HCT116 (cell line): ENCODE results near the gene CAMKMT. TPM values are rescaled to one million over a fixed set of nuclear protein-coding genes. Genes with fewer than 3 reads are reported as not detected.

ENCODE experiments used
- ATAC-seq: fragments of 200-7000 bp; cut with Tn5 transposase; 2 replicates; pipeline ENCODE4 v1.9.1; 2020; ENCODE audit warnings: mild to moderate bottlenecking, moderate library complexity
- BruUV-seq: library from RNA; stranded (reverse); fragments of 400-500 nt; replicated peaks from 2 replicates; lab custom pipeline; 2021; lab: Mats Ljungman, UMichigan
- CTCF ChIA-PET: fragments of 300-600 bp; sonication (Branson Sonifier 250); formaldehyde crosslinking; loops from one replicate; lab custom pipeline; 2021; ENCODE audit warnings: antibody characterized with exemption; lab: Charles Lee
- POLR2A ChIA-PET: fragments of 300-600, 350-600 bp; sonication (Branson Sonifier 250); formaldehyde crosslinking; loops from one replicate; lab custom pipeline; 2021; ENCODE audit warnings: antibody characterized with exemption; lab: Charles Lee
- RAD21 ChIA-PET, 2 experiments: fragments of 300-600 bp; sonication (Branson Sonifier 250); formaldehyde crosslinking; loops; one replicate each; lab custom pipeline; 2023; ENCODE audit warnings: low total read pairs in 2 of 2; ENCODE audit not compliant: uncharacterized antibody in 2 of 2, unreplicated experiment in 2 of 2, low non-redundant PET in 1 of 2; lab: Charles Lee
- DNase-seq: peaks from one replicate; pipeline ENCODE4 v3.0.0-alpha.2; 2010; ENCODE audit warnings: low read depth, low spot score
- H2AFZ ChIP-seq: fragments of 200-600 bp; shearing (Covaris generic), sonication (generic); 2 replicates; pipeline ENCODE4 v1.6.1; 2017; ENCODE audit warnings: low read depth, mixed run types, mixed read lengths, antibody characterized with exemption, low read length; ENCODE audit not compliant: poor library complexity, severe bottlenecking
- H3K27ac ChIP-seq: 2 replicates; pipeline ENCODE4 v1.5.1; 2012; ENCODE audit warnings: low read depth, low read length
- H3K27me3 ChIP-seq: fragments of 200-600 bp; sonication (generic); 2 replicates; pipeline ENCODE4 v1.6.1; 2016; ENCODE audit warnings: mixed run types, low read length, mixed read lengths; ENCODE audit not compliant: insufficient read depth
- H3K36me3 ChIP-seq, 2 experiments: fragments of 200-500 bp in 1 of 2; fragments of 200-600 bp in 1 of 2; sonication (Bioruptor generic) in 1 of 2; sonication (generic) in 1 of 2; 2 replicates each; pipeline versions ENCODE4 v1.5.1 to v1.6.1; 2014 to 2016; ENCODE audit warnings: low read length in 2 of 2, inconsistent platforms in 1 of 2, mixed read lengths in 1 of 2, mixed run types in 1 of 2; ENCODE audit not compliant: insufficient read depth in 2 of 2, control insufficient read depth in 1 of 2
- H3K4me1 ChIP-seq, 2 experiments: fragments of 200-600 bp in 1 of 2; sonication (generic) in 1 of 2; 2 replicates each; pipeline versions ENCODE4 v1.5.1 to v1.6.1; 2012 to 2017; ENCODE audit warnings: low read length in 2 of 2, inconsistent platforms in 1 of 2, mild to moderate bottlenecking in 1 of 2, mixed read lengths in 1 of 2, mixed run types in 1 of 2, moderate library complexity in 1 of 2; ENCODE audit not compliant: insufficient read depth in 2 of 2, control insufficient read depth in 1 of 2
- H3K4me2 ChIP-seq: fragments of 200-600 bp; sonication (generic); 2 replicates; pipeline ENCODE4 v1.6.1; 2017; ENCODE audit warnings: mixed run types, low read length, mixed read lengths
- H3K4me3 ChIP-seq, 2 experiments: fragments of 200-600 bp in 1 of 2; sonication (generic) in 1 of 2; replicated peaks in 1 of 2; 2 replicates each; pipeline ENCODE4 v1.5.1; 2011 to 2016; ENCODE audit warnings: low read length in 2 of 2, control low read depth in 1 of 2, low read depth in 1 of 2, mild to moderate bottlenecking in 1 of 2, mixed read lengths in 1 of 2, mixed run types in 1 of 2
- H3K79me2 ChIP-seq: fragments of 200-600 bp; sonication (generic); 2 replicates; pipeline ENCODE4 v1.6.1; 2017; ENCODE audit warnings: mild to moderate bottlenecking, mixed run types, low read length, moderate library complexity, mixed read lengths; ENCODE audit not compliant: insufficient read depth
- H3K9ac ChIP-seq: fragments of 200-600 bp; sonication (generic); 2 replicates; pipeline ENCODE4 v1.6.1; 2016; ENCODE audit warnings: low read length, mixed read lengths
- H3K9me2 ChIP-seq: fragments of 200-600 bp; sonication (generic), shearing (Covaris generic); 2 replicates; pipeline ENCODE4 v1.6.1; 2017; ENCODE audit warnings: mixed run types, mild to moderate bottlenecking, moderate library complexity; ENCODE audit not compliant: insufficient read depth
- H3K9me3 ChIP-seq, 2 experiments: fragments of 200-500 bp in 1 of 2; fragments of 200-600 bp in 1 of 2; sonication (Bioruptor generic) in 1 of 2; sonication (generic) in 1 of 2; 2 replicates each; pipeline ENCODE4 v1.6.1; 2014 to 2017; ENCODE audit warnings: low read length in 2 of 2, mixed read lengths in 2 of 2, inconsistent platforms in 1 of 2, low read depth in 1 of 2, mild to moderate bottlenecking in 1 of 2, mixed run types in 1 of 2, moderate library complexity in 1 of 2; ENCODE audit not compliant: control insufficient read depth in 1 of 2, insufficient read depth in 1 of 2
- H4K20me1 ChIP-seq: fragments of 200-600 bp; sonication (generic), shearing (Covaris generic); 2 replicates; pipeline ENCODE4 v1.6.1; 2017; ENCODE audit warnings: mixed run types, mild to moderate bottlenecking, moderate library complexity; ENCODE audit not compliant: insufficient read depth
- ATF3 ChIP-seq: IDR thresholded peaks from 2 replicates; pipeline ENCODE4 v1.6.1; 2012
- CBX3 ChIP-seq: IDR thresholded peaks from 2 replicates; pipeline ENCODE4 v1.6.1; 2012; ENCODE audit warnings: low read depth
- CEBPB ChIP-seq: IDR thresholded peaks from 2 replicates; pipeline ENCODE4 v1.6.1; 2012; ENCODE audit warnings: low read depth
- EGR1 ChIP-seq: IDR thresholded peaks from 2 replicates; pipeline ENCODE4 v1.6.1; 2012; ENCODE audit warnings: low read depth
- ELF1 ChIP-seq: IDR thresholded peaks from 2 replicates; pipeline ENCODE4 v1.6.1; 2012; ENCODE audit warnings: low read depth, borderline replicate concordance
- EZH2 ChIP-seq: fragments of 200-600 bp; sonication (generic); IDR thresholded peaks from 2 replicates; pipeline ENCODE4 v1.6.1; 2017; ENCODE audit warnings: antibody characterized with exemption, mixed run types
- EZH2phosphoT487 ChIP-seq: fragments of 200-600 bp; IDR thresholded peaks from 2 replicates; pipeline ENCODE4 v1.6.1; 2018; ENCODE audit warnings: antibody characterized with exemption, borderline replicate concordance
- FOSL1 ChIP-seq: IDR thresholded peaks from 2 replicates; pipeline ENCODE4 v1.6.1; 2012; ENCODE audit warnings: low read depth
- JUND ChIP-seq: IDR thresholded peaks from 2 replicates; pipeline ENCODE4 v1.6.1; 2012
- MAX ChIP-seq: IDR thresholded peaks from 2 replicates; pipeline ENCODE4 v1.6.1; 2012
- POLR2AphosphoS5 ChIP-seq: IDR thresholded peaks from 2 replicates; pipeline ENCODE4 v1.6.1; 2011; ENCODE audit warnings: mild to moderate bottlenecking, low read depth, low read length, moderate library complexity
- RAD21 ChIP-seq: IDR thresholded peaks from 2 replicates; pipeline ENCODE4 v1.6.1; 2012; ENCODE audit warnings: low read depth, mild to moderate bottlenecking
- SIN3A ChIP-seq: IDR thresholded peaks from 2 replicates; pipeline ENCODE4 v1.6.1; 2012; ENCODE audit warnings: low read depth
- SP1 ChIP-seq: IDR thresholded peaks from 2 replicates; pipeline ENCODE4 v1.6.1; 2012; ENCODE audit warnings: low read depth
- SRF ChIP-seq: IDR thresholded peaks from 2 replicates; pipeline ENCODE4 v1.6.1; 2012; ENCODE audit warnings: low read depth
- TCF7L2 ChIP-seq: IDR thresholded peaks from 2 replicates; pipeline ENCODE4 v1.7.0; 2011; ENCODE audit warnings: borderline replicate concordance, inconsistent platforms; ENCODE audit not compliant: insufficient read depth, insufficient read length; ENCODE audit errors: extremely low read depth
- YY1 ChIP-seq: IDR thresholded peaks from 2 replicates; pipeline ENCODE4 v1.6.1; 2011; ENCODE audit warnings: low read length, low read depth, moderate library complexity, mild to moderate bottlenecking; ENCODE audit not compliant: insufficient replicate concordance; ENCODE audit errors: extremely low read depth
- ZBTB33 ChIP-seq: IDR thresholded peaks from 2 replicates; pipeline ENCODE4 v1.6.1; 2011; ENCODE audit warnings: mild to moderate bottlenecking, low read length, moderate library complexity; ENCODE audit not compliant: insufficient replicate concordance; ENCODE audit errors: extremely low read depth
- ZFX ChIP-seq: fragments of 450-650 bp; IDR thresholded peaks from 2 replicates; pipeline ENCODE4 v1.6.1; 2017
- intact Hi-C: fragments of 100-400 bp; cut with micrococcal nuclease; formaldehyde crosslinking; loops from 2 replicates; pipeline ENCODE4 v1.10.0; 2022
- total RNA-seq: library from RNA; stranded (reverse); gene quantifications from one replicate; pipeline ENCODE4 v1.2.1, GENCODE V29; 2021; ENCODE audit not compliant: unreplicated experiment
- TF ChIP-seq, protein P1 (sequence below), 3 experiments: fragments of 200-600 bp in 1 of 3; sonication (generic) in 1 of 3; IDR thresholded peaks in 2 of 3; conservative IDR thresholded peaks in 1 of 3; 2 replicates each; pipeline ENCODE4 v1.5.1; 2012 to 2017; ENCODE audit warnings: low read depth in 2 of 3, low read length in 2 of 3, antibody characterized with exemption in 1 of 3, borderline replicate concordance in 1 of 3, control low read depth in 1 of 3, mild to moderate bottlenecking in 1 of 3, mixed read lengths in 1 of 3, mixed run types in 1 of 3, moderate library complexity in 1 of 3; ENCODE audit not compliant: insufficient read depth in 1 of 3

CAMKMT gene
- total RNA-seq, 1 experiment from 2014 or later: 10.6 TPM

- intact Hi-C loops: no loop called here
- Histone ChIP-seq H3K27me3 (no peaks in the 10 kb centered on the region), H3K27ac (no peak overlapping the region), H3K4me3 (no peak overlapping the region), H3K79me2 (peaks cover 46% of the 10 kb centered on the region), H3K9me2 (no peaks in the 10 kb centered on the region), H3K36me3 (no peaks in the 10 kb centered on the region), H3K9ac (no peak overlapping the region), H3K9me3 (no peaks in the 10 kb centered on the region)
- ChIA-PET RAD21 (no interaction called here), POLR2A (no interaction called here), CTCF (no interaction called here)
- no peak for DNase-seq
- TF ChIP-seq MAX (no peak), TCF7L2 (no peak), ELF1 (no peak), SP1 (no peak), CEBPB (no peak), EGR1 (no peak), RAD21 (no peak), CBX3 (no peak), FOSL1 (no peak), EZH2 (no peak), SRF (no peak), ZBTB33 (no peak), EZH2phosphoT487 (no peak), YY1 (no peak), ATF3 (no peak), JUND (no peak), ZFX (no peak), SIN3A (no peak), POLR2AphosphoS5 (no peak)
- TF ChIP-seq, protein P1, sequence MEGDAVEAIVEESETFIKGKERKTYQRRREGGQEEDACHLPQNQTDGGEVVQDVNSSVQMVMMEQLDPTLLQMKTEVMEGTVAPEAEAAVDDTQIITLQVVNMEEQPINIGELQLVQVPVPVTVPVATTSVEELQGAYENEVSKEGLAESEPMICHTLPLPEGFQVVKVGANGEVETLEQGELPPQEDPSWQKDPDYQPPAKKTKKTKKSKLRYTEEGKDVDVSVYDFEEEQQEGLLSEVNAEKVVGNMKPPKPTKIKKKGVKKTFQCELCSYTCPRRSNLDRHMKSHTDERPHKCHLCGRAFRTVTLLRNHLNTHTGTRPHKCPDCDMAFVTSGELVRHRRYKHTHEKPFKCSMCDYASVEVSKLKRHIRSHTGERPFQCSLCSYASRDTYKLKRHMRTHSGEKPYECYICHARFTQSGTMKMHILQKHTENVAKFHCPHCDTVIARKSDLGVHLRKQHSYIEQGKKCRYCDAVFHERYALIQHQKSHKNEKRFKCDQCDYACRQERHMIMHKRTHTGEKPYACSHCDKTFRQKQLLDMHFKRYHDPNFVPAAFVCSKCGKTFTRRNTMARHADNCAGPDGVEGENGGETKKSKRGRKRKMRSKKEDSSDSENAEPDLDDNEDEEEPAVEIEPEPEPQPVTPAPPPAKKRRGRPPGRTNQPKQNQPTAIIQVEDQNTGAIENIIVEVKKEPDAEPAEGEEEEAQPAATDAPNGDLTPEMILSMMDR (IDR thresholded peaks at IDR 0.05 in 2 of 3, conservative IDR thresholded peaks at IDR 0.05 in 1 of 3; ENCODE audit: borderline replicate concordance in 1 of 3, insufficient read depth in 1 of 3, low read depth in 2 of 3, low read length in 2 of 3): no peak
- TF ChIP-seq, all 23 proteins: peak for 0
- Histone ChIP-seq H2AFZ (no peak overlapping the region), H4K20me1 (no peaks in the 10 kb centered on the region), H3K4me1 (peaks cover 0 to 15% of the 10 kb centered on the region in 2 experiments; a peak in 2 of 4 replicates), H3K4me2 (no peak overlapping the region)
- BruUV-seq: no TSS peak
- ATAC-seq: no peak
Measured at GRCh38 chr2:44364604-44365003, 2.9 kb downstream of the CAMKMT start.
